Prostate gland (tissue), 2 donors: Measurements from ENCODE around the gene MYL4.

Experiments
- POLR2A ChIP-seq: fragments of 450-650 bp; IDR thresholded peaks from one replicate; pipeline ENCODE4 v1.6.1; 2016; ENCODE audit warnings: antibody characterized with exemption, mild to moderate bottlenecking
- POLR2AphosphoS5 ChIP-seq: sonication (generic); formaldehyde crosslinking; IDR thresholded peaks from one replicate; pipeline ENCODE4 v1.6.1; 2017; ENCODE audit warnings: antibody characterized with exemption
- TF ChIP-seq, protein P1 (sequence below), 4 experiments: fragments of 200-600 bp in 2 of 4; fragments of 450-650 bp in 2 of 4; sonication (generic) in 2 of 4; IDR thresholded peaks; 1 replicate in 3 of 4; 2 replicates in 1 of 4; pipeline ENCODE4 v1.5.1; 2016 to 2019; ENCODE audit warnings: antibody characterized with exemption in 4 of 4, mild to moderate bottlenecking in 2 of 4, moderate library complexity in 2 of 4

DNA sequence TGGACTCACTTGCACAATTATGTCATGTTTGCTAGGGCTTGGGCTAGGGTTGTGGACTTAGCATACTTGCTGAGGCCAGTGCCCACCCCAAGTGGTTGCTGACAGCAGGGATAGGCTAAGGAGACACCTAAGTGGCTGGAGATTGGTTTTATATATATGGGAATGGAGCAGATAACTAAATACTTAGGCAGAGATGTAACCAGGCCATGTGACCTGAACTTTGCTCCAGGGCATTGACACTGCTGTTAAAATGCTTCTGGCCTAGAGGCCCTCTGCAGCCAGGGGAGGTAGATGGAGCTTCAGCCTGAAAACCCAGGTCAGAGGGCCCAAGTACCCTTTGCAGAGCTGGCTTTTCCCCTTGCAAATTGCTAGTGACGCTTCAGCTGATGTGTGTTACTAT is 43.1 kb downstream of the MYL4 start:
- TF ChIP-seq, protein P1, sequence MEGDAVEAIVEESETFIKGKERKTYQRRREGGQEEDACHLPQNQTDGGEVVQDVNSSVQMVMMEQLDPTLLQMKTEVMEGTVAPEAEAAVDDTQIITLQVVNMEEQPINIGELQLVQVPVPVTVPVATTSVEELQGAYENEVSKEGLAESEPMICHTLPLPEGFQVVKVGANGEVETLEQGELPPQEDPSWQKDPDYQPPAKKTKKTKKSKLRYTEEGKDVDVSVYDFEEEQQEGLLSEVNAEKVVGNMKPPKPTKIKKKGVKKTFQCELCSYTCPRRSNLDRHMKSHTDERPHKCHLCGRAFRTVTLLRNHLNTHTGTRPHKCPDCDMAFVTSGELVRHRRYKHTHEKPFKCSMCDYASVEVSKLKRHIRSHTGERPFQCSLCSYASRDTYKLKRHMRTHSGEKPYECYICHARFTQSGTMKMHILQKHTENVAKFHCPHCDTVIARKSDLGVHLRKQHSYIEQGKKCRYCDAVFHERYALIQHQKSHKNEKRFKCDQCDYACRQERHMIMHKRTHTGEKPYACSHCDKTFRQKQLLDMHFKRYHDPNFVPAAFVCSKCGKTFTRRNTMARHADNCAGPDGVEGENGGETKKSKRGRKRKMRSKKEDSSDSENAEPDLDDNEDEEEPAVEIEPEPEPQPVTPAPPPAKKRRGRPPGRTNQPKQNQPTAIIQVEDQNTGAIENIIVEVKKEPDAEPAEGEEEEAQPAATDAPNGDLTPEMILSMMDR (IDR thresholded peaks at IDR 0.05) = no peak
- TF ChIP-seq POLR2A = no peak
- TF ChIP-seq POLR2AphosphoS5 = no peak
